LNCaP clone FGC (cell line): Measurements from ENCODE around the gene OR10A6.

Experiments used
- DNase-seq: peaks from one replicate; pipeline ENCODE4 v3.0.0-alpha.2; 2011; ENCODE audit warnings: low read depth
- H3K4me3 ChIP-seq: 2 replicates; pipeline ENCODE4 v1.5.1; 2011; ENCODE audit warnings: mild to moderate bottlenecking, low read depth, low read length, control low read depth
- CTCF ChIP-seq: IDR thresholded peaks from 2 replicates; pipeline ENCODE4 v1.5.1; 2012; ENCODE audit warnings: mild to moderate bottlenecking; ENCODE audit not compliant: control insufficient read depth, insufficient read depth; ENCODE audit errors: extremely low read depth

OR10A6 gene

GRCh38 chr11:7918141-7918540 is 12.9 kb downstream of the OR10A6 start:
- TF ChIP-seq CTCF = no peak
- no peak for DNase-seq
- no peak overlapping the region for H3K4me3 ChIP-seq

- TF ChIP-seq CTCF = no peak
- H3K4me3 ChIP-seq = no peak overlapping the region
- no peak for DNase-seq
Measured at GRCh38 chr11:7911011-7911410, 20.1 kb downstream of the OR10A6 start.

- no peak for TF ChIP-seq CTCF
- no peak overlapping the region for H3K4me3 ChIP-seq
- no peak for DNase-seq
Measured at GRCh38 chr11:7910286-7910788, 20.7 kb downstream of the OR10A6 start.

GRCh38 chr11:7909585-7910285 is 21.3 kb downstream of the OR10A6 start:
- no peak for TF ChIP-seq CTCF
- DNase-seq = no peak
- no peak overlapping the region for H3K4me3 ChIP-seq

GRCh38 chr11:7907121-7907520 is 23.9 kb downstream of the OR10A6 start:
- H3K4me3 ChIP-seq = no peak overlapping the region
- no peak for DNase-seq
- no peak for TF ChIP-seq CTCF

- DNase-seq = no peak
- no peak for TF ChIP-seq CTCF
- H3K4me3 ChIP-seq = no peak overlapping the region
Measured at GRCh38 chr11:7906481-7906880, 24.6 kb downstream of the OR10A6 start.

- no peak for TF ChIP-seq CTCF
- DNase-seq = no peak
- H3K4me3 ChIP-seq = no peak overlapping the region
Measured at GRCh38 chr11:7905961-7906429, 25.1 kb downstream of the OR10A6 start.
